HepG2 (cell line): Measurements from ENCODE around the gene SMAP1.

Source experiments
- CTCF ChIP-seq: sonication (generic); formaldehyde crosslinking; IDR thresholded peaks from 2 replicates; pipeline ENCODE4 v1.5.0; 2020; ENCODE audit warnings: mild to moderate bottlenecking, missing genetic modification reagents, moderate library complexity
- DPF2 ChIP-seq: sonication (generic); formaldehyde crosslinking; IDR thresholded peaks from 2 replicates; pipeline ENCODE4 v1.4.0; 2020; ENCODE audit warnings: mild to moderate bottlenecking, low read depth, missing genetic modification reagents, borderline replicate concordance
- FOSL2 ChIP-seq: sonication (generic); formaldehyde crosslinking; IDR thresholded peaks from 2 replicates; pipeline ENCODE4 v1.4.0; 2020; ENCODE audit warnings: missing genetic modification reagents
- MAFG ChIP-seq: sonication (generic); formaldehyde crosslinking; IDR thresholded peaks from 2 replicates; pipeline ENCODE4 v1.5.1; 2020; ENCODE audit warnings: mild to moderate bottlenecking, missing genetic modification reagents
- POLR2AphosphoS5 ChIP-seq: IDR thresholded peaks from 2 replicates; pipeline ENCODE4 v1.6.1; 2012; ENCODE audit warnings: low read depth, low read length
- SCMH1 ChIP-seq: sonication (generic); formaldehyde crosslinking; IDR thresholded peaks from 2 replicates; pipeline ENCODE4 v1.9.0; 2021; ENCODE audit warnings: missing genetic modification reagents, mild to moderate bottlenecking, borderline replicate concordance
- ZBTB43 ChIP-seq: sonication (generic); formaldehyde crosslinking; conservative IDR thresholded peaks from 2 replicates; pipeline ENCODE4 v1.4.0; 2020; ENCODE audit warnings: missing genetic modification reagents
- ZNF121 ChIP-seq: sonication (generic); formaldehyde crosslinking; IDR thresholded peaks from 2 replicates; pipeline ENCODE4 v1.5.0; 2020; ENCODE audit warnings: mild to moderate bottlenecking, missing genetic modification reagents
- ZNF143 ChIP-seq: sonication (generic); formaldehyde crosslinking; IDR thresholded peaks from 2 replicates; pipeline ENCODE4 v1.4.0; 2020; ENCODE audit warnings: missing genetic modification reagents
- ZNF30 ChIP-seq: sonication (generic); formaldehyde crosslinking; IDR thresholded peaks from 2 replicates; pipeline ENCODE4 v1.5.0; 2020; ENCODE audit warnings: mild to moderate bottlenecking, missing genetic modification reagents
- ZSCAN12 ChIP-seq: sonication (generic); formaldehyde crosslinking; IDR thresholded peaks from 2 replicates; pipeline ENCODE4 v1.9.0; 2021; ENCODE audit warnings: mild to moderate bottlenecking, missing genetic modification reagents
- TF ChIP-seq, protein P1 (sequence below): sonication (generic); formaldehyde crosslinking; IDR thresholded peaks from 2 replicates; pipeline ENCODE4 v1.9.0; 2021; ENCODE audit warnings: missing genetic modification reagents, borderline replicate concordance

DNA sequence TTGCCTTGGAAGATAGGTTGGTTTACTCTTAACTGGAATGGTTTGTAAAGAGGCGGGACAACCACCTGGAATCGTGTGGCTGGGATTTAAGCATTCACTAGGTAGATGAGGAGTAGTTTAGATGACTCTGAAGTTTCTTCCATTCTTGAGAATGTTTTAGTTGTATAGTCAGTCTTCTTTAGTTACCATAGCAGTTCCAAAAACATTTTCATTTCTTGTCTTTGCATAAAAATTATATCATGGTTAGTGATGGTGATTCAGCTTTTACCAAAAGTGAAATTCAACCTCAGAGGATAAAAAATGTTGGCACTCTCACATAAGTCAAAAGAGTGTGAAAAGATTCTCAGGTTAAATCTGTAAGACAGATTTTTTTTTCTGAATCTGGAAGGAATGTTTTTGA lies 70.3 kb downstream of the SMAP1 start:
- TF ChIP-seq, protein P1, sequence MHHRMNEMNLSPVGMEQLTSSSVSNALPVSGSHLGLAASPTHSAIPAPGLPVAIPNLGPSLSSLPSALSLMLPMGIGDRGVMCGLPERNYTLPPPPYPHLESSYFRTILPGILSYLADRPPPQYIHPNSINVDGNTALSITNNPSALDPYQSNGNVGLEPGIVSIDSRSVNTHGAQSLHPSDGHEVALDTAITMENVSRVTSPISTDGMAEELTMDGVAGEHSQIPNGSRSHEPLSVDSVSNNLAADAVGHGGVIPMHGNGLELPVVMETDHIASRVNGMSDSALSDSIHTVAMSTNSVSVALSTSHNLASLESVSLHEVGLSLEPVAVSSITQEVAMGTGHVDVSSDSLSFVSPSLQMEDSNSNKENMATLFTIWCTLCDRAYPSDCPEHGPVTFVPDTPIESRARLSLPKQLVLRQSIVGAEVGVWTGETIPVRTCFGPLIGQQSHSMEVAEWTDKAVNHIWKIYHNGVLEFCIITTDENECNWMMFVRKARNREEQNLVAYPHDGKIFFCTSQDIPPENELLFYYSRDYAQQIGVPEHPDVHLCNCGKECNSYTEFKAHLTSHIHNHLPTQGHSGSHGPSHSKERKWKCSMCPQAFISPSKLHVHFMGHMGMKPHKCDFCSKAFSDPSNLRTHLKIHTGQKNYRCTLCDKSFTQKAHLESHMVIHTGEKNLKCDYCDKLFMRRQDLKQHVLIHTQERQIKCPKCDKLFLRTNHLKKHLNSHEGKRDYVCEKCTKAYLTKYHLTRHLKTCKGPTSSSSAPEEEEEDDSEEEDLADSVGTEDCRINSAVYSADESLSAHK (CRISPR knock-in tag) = no peak
- TF ChIP-seq DPF2 (CRISPR knock-in tag) = no peak
- TF ChIP-seq ZNF143 (CRISPR knock-in tag) = no peak
- TF ChIP-seq SCMH1 = no peak
- TF ChIP-seq ZSCAN12 (CRISPR knock-in tag) = no peak
- TF ChIP-seq MAFG (CRISPR knock-in tag) = no peak
- no peak for TF ChIP-seq CTCF (CRISPR knock-in tag)
- TF ChIP-seq FOSL2 (CRISPR knock-in tag) = no peak
- no peak for TF ChIP-seq ZNF30 (CRISPR knock-in tag)
- TF ChIP-seq ZBTB43 = no peak
- TF ChIP-seq ZNF121 = no peak
- no peak for TF ChIP-seq POLR2AphosphoS5
